NCI-H748 (cell line): ENCODE measurements around the gene ENTPD8.
"Not testable (repeated sequence)": the region's sequence is repeated elsewhere in the genome, so short reads cannot be mapped to it uniquely, and the experiment has no call there.

Experiments used
- DNase-seq: peaks from one replicate; lab custom pipeline; 2025; ENCODE audit not compliant: unreplicated experiment; lab: John Stamatoyannopoulos, UW

ENTPD8 gene

DNA sequence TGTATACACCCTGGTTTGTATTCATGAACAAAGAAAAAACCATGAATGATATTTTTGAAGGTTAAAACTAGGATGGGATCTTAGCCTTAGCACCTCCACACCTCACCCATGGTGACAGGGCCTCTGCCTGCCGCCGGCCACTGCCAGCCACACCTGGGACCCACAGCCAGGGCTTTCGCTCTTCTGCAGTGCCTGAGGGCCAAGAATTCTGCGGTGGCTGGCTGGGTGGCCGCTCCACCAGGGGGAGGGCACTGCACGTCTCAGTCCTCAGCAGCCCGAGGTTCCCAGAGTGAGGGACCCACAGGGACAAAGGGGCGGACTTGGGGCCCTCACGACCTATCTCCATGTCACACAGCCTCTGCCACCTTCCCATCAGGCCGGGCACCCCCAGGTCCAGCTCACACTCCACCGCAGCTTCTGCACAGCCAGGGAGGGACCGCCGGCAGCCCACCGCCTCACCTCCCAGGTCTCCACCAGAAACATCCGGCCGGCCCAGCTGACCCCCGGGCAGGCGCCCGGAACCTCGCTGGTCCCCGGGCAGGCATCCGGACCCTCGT lies 25.1 kb downstream of the ENTPD8 start:
- DNase-seq = no peak

GRCh38 chr9:137415451-137415850 lies 25.7 kb downstream of the ENTPD8 start:
- no peak for DNase-seq

- no peak for DNase-seq
Observed at GRCh38 chr9:137412431-137412830, 28.7 kb downstream of the ENTPD8 start.

DNA sequence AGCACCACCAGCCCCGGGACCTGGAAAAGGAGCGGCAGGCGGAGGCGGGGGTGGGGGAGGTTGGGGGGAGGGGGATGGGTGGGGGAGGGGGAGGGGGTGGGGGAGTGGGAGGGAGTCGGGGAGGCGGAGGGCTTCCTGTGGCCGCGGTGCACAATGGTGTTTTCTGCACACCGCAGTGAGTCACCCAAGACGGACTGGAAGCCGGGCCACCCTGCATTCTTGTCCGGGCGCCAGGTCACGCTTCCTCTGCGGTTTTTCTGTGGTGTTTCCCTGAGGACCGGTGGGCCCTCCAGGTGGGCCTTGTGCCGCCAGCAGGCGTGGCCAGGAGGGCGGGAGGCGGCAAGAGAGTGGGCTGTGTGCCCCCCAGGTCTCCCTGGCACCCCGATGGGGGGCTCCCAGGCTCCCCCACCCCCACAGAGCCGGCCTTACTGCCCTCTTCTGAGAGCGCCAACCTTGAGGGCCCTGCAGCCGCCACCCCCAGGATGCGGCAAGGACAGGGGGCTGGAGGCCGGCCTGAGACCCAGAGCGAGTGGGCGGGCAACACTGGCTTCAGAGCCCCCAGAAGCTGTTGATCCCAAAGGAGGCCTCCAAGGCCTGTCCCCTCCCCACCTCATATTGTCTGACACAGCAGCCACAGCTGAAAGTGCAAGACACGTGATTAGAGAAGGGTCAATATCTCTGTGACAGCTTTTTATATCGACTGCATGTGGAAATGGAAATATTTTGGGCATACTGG lies 29.3 kb downstream of the ENTPD8 start:
- DNase-seq = no peak

- DNase-seq = no peak
Observed at GRCh38 chr9:137411260-137411644, 29.9 kb downstream of the ENTPD8 start.

GRCh38 chr9:137410891-137411249 lies 30.3 kb downstream of the ENTPD8 start:
- DNase-seq = no peak

- not testable (repeated sequence) for DNase-seq
Observed at GRCh38 chr9:137410236-137410890, 30.8 kb downstream of the ENTPD8 start.

DNA sequence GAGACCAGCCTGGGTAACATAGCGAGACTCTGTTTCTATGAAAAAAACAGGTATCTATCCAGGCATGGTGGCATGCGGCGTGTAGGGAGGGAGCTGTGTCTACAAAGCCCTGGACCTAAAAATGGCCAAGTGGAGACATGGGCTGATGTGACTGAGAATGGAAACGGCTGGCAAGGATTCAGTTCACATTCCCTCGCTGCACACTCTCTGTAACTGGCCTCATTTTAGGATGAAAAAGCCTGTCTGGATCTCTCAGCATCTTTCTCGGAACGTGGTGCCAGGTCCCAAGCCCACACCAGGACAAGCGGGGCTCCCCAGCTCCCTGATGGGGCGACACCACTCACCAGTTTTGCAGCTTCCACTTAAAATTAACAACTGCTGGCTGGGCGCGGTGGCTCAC lies 31.6 kb downstream of the ENTPD8 start:
- DNase-seq = no peak

DNA sequence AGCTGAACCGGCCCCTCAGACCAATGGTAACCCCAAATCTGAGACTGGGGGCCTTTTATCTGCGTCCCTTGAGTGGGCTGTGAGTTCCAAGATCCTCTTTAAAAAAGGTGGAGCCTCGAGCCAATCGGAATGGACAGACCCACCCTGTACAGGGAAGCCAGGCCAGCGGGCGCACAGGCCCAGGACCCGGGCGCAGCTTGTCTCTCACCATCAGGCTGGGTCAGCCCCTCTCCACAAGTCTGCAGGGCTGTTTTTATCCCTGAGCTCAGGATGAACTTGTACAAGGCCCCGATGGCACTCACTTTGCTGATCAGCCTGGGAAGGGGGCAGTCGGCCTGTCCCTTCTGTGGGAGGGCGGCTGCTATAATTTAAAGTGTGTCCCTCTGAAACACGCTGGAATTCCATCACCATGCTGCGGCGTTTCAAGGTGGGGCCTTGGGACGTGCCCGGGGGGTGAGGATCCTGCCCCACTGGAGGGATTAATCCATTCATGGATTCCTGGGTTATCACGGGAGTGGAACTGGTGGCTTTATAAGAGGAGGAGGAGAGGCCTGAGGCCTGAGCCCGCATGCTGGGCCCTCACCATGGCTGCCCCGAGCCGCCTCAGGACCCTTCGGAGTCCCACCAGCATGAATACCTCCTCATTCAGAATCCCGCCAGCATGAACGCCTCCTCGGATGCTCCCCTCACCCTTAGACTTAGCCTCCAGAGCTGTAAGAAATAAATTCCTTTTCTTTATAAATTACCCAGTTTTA lies 32.3 kb downstream of the ENTPD8 start:
- no peak for DNase-seq

- no peak for DNase-seq
Observed at GRCh38 chr9:137407590-137408300, 33.4 kb downstream of the ENTPD8 start.

DNA sequence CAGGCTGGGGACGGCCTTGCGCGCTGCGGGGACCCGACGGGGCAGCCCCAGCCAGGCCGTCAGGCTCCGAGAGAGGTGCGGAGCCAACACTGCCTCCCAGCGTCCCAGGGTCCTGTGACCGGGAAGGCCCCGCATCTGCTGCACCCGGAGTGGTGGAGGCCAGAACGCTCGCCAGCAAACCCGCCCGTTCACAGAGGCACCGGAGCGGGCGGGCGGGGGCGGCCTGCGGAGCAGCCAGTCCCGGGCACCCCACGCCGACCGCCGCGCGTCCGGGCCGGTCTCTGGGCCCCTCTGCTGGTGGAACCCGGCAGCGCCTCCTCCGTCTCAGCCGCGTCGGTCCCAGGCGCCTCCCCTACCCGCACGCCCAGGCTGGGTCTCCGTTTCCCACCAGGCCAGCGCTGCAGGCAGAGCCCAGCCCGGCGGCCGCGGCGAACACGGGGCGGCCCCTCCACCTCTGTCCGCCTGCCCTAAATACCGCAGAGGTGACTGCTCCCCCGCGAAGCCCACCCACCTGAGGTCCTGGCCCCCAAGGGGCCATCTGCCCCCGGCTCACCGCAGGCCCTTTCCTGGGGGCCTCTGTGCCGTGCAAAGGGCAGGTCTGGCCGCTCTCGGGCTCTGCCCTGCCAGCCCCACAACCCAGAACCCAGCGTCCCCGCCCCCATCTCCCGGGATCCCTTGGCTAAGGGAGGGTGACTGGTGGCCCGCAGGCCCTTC lies 34.1 kb downstream of the ENTPD8 start:
- DNase-seq = peak; percentile 71

DNA sequence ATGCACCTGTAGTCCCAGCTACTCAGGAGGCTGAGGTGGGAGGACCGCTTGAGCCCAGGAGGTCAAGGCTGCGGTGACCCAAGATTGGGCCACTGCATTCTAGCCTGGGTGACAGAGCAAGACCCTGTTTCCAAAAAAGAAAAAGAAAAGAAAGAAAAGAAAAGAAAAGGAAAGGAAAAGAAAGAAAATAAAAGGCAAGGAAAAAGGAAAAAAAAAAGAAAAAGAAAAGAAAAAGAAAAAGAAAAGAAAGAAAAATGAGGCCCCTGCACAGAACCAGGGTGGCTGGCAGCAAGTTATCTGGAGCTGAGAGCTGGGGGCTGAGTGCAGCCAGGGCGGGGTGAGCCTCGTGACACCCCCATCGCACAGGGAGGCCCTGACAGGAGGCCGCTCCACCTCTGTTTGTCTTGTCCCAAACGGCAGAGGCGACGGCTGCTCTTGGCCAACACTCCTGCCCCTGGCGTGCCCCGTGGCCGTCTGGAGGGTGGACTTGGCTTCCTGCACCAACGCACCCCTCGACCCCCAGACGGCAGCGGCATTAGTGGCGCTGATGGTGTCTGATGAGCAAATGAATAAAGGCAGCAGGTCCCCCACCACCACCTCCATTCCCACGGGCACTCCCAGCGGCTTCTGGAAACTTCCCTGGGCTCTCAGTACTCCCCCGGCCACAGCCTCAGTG lies 34.9 kb downstream of the ENTPD8 start:
- no peak for DNase-seq

DNA sequence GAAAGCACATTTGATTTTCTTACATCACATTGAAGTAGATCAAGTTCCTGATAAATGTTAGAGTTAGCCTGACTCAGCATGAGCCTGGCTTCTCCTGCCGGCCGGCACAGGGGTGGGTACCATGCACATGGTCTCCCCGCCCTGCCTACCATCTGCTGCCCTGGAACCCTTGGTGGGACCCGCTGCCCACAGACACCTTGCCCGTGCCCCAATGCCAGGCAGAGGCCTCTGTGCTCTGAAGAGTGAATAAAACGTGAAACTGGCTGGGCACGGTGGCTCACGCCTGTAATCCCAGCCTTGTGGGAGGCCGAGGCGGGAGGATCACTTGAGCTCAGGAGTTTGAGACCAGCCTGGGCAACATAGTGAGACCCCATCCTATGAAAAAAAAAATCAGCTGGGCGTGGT lies 35.5 kb downstream of the ENTPD8 start:
- no peak for DNase-seq

- no peak for DNase-seq
Observed at GRCh38 chr9:137404961-137405567, 36.1 kb downstream of the ENTPD8 start.

GRCh38 chr9:137403269-137403668 lies 37.9 kb downstream of the ENTPD8 start:
- DNase-seq = no peak

GRCh38 chr9:137402746-137403145 lies 38.4 kb downstream of the ENTPD8 start:
- DNase-seq = no peak

DNA sequence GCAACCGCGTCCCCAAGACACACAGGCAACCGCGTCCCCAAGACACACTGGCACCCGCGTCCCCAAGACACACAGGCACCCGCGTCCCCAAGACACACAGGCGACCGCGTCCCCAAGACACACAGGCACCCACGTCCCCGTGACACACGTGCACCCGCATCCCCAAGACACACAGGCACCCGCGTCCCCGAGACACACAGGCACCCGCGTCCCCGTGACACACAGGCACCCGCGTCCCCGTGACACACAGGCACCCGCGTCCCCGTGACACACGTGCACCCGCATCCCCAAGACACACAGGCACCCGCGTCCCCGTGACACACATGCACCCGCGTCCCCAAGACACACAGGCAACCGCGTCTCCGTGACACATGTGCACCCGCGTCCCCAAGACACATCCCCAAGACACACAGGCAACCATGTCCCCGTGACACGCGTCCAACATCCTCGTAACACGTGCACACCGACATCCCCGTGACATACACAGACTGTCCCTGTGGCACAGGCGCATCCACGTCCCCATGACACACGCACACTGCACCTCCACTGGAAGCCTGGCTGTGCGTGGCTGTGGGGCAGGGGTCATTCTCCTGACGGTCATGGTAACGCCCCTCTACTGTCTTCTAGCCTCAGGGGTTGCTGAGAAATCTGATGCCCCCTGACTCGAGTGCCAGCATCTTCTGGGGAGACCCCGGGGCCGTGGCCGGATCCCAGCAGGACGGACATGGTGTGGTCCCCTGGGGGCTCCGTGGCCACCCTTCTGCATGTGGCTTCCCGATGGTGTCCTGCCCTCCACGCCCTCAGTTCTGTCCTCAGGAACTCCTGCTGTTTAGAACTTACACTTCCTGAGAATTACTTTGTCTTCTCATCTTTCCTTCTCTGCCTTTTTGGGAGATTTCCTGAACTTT lies 42.3 kb downstream of the ENTPD8 start:
- DNase-seq = no peak

- no peak for DNase-seq
Observed at GRCh38 chr9:137397675-137398423, 43.3 kb downstream of the ENTPD8 start.
